Measurements from ENCODE around the gene HS1BP3.
A peak's percentile ranks its signal among the peaks of the same experiment; 100 is the strongest.

DNA sequence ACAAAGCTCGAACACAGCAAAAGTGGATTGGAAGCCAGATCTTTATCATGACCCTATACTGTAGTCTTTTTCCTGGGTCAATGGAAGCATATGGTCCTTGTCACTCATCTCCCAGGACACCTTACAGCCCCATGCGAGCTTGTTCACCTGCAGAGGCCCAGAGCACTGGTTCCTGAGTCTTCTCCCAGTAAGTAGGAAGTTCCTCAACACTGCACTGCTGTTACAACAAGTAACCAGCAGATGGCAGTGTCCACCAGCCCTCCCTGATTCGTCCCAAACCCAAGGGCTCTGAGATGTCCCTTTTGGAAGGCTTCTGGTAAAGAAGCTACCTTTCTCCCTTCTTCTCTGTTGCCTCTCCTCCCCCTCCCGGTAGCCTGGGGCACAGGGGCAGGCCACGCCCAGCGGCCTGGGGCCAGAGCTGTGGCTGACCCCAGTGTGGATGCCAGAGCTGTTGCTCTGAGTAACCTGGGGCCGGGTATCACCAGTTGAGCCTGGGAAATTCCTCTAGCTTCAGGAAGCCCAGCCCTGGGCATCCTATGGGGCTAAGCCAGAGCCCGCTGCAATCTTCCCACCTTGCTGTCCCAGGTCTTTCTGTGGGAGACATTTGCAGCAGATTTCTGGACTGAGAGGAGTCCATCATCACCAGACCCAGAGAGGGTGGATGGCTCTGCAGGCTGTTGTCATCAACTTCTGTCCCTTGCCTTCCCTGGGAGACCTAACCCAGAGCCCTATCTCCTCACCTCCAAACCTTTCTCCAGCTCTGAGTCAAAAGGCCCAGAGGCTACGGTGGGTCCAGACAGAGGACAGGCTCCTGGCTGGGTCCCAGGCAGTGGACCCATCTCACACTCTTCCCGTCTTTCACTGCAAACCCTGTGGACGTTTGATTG lies 10.8 kb upstream of the HS1BP3 start:
- no peak for TF ChIP-seq POLR2A (IDR thresholded peaks at IDR 0.05)
- TF ChIP-seq, protein P1, sequence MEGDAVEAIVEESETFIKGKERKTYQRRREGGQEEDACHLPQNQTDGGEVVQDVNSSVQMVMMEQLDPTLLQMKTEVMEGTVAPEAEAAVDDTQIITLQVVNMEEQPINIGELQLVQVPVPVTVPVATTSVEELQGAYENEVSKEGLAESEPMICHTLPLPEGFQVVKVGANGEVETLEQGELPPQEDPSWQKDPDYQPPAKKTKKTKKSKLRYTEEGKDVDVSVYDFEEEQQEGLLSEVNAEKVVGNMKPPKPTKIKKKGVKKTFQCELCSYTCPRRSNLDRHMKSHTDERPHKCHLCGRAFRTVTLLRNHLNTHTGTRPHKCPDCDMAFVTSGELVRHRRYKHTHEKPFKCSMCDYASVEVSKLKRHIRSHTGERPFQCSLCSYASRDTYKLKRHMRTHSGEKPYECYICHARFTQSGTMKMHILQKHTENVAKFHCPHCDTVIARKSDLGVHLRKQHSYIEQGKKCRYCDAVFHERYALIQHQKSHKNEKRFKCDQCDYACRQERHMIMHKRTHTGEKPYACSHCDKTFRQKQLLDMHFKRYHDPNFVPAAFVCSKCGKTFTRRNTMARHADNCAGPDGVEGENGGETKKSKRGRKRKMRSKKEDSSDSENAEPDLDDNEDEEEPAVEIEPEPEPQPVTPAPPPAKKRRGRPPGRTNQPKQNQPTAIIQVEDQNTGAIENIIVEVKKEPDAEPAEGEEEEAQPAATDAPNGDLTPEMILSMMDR (IDR thresholded peaks at IDR 0.05 in 8 of 11, conservative IDR thresholded peaks at IDR 0.05 in 3 of 11) = peak; percentile 86 to 97 (median 93)

All from spleen (tissue), 7 donors.